Inflammatory macrophage treated with lipopolysaccharide for 4 hours (primary cell): ENCODE measurements around the gene PCYT1B.

Source experiments
- DNase-seq: peaks from one replicate; pipeline ENCODE4 v3.0.0-alpha.2; 2020

PCYT1B gene

GRCh38 chrX:24515447-24515846 is 131.7 kb downstream of the PCYT1B start:
- no peak for DNase-seq

GRCh38 chrX:24513416-24513815 is 133.7 kb downstream of the PCYT1B start:
- DNase-seq: no peak

- DNase-seq: no peak
Measured at GRCh38 chrX:24508375-24508774, 138.8 kb downstream of the PCYT1B start.
